NCI-H82 treated with DMSO at 0.1 percent for 48 hours (cell line): Measurements from ENCODE around the gene MYLK4.

Experiments
- DNase-seq: peaks from one replicate; lab custom pipeline; 2025; ENCODE audit not compliant: unreplicated experiment; lab: John Stamatoyannopoulos, UW

The MYLK4 gene

GRCh38 chr6:2750832-2751231, at the start of gene MYLK4:
Gene MYLK4, minus strand, starts transcription at chr6:2750922. Its CDS starts 1,628 bp downstream, at chr6:2749294.
- no peak for DNase-seq

DNA sequence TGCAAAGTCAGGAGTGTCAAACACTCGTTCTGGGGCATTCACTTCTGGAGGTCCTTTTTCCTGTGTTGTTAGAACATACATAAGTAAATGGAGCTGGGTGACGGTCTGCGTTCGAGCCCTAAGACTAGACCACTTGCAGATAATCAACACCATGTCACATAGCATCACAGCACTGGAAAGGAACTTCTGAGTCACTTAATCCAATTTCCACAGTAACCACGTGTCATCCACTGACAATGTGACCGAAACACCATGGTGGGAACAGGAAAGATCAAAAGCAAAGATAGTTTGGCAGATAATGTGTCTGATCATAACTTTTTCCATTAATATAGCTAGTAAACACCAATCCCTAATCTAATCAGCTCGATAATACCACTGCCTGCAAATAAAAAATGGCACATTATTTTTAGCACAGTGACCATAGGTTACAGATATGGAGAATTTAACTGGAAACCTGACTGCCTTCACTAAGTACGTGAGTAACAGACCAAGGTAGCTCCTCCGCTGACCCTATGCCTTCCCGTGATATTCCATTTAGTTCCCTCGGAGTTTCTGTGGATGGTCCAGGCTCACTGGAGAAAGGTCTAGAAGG, 49.3 kb upstream of the MYLK4 start:
- peak; percentile 6 for DNase-seq

DNA sequence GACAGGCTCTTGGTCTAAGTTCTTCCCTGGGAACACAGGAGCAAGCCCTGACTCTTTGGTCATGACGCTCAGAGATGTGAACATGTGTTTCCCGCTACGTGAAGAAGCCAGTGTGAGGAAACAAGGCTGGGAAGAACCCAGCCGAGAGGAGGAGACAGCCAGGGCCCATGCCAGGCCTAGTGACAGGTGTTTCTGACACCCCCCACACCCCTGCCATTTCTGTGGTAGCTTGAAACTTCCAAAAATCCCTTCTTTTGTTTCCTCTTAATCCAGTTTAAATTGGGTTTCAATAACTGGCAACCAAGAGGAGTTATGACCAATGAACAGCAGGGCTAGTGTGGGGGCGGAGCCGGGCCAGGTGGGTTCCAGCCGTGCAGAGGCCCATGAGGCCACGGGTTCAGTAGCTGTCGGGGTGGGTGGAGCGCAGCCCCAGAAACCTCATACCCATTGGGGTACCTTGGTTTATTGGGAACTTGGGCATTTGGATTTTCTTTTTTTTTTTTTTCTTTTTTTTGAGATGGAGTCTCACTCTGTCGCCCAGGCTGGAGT, 47.9 kb upstream of the MYLK4 start:
- DNase-seq, result no peak

- no peak for DNase-seq
Observed at GRCh38 chr6:2797564-2798031, 46.9 kb upstream of the MYLK4 start.

DNA sequence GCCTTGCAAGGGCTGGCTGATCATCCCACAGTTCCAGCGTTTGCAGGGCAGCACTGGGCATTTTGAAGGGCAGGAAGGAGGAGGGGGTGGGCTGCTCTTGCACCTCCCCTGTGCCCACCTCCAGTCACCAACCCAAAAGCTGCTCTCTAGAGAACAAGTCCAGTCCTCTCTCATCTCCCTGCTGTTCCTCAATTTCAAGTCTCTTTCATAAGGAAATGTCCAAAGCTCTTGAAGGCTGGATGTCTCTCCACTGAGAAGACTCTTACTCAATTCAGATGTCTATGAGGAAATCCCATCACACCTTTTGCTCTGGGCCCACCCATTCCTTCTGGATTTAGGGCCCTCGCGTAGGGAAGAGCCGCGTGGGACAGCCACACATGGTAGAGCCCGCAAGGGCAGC, 46.1 kb upstream of the MYLK4 start:
- no peak for DNase-seq

GRCh38 chr6:2795956-2796355, 45.2 kb upstream of the MYLK4 start:
- DNase-seq, result no peak

GRCh38 chr6:2795162-2795561, 44.4 kb upstream of the MYLK4 start:
- DNase-seq, result no peak

- DNase-seq, result no peak
Observed at GRCh38 chr6:2794171-2794730, 43.5 kb upstream of the MYLK4 start.

- no peak for DNase-seq
Observed at GRCh38 chr6:2793534-2794151, 42.9 kb upstream of the MYLK4 start.

GRCh38 chr6:2792330-2793110, 41.8 kb upstream of the MYLK4 start:
- no peak for DNase-seq

- no peak for DNase-seq
Observed at GRCh38 chr6:2791450-2791974, 40.8 kb upstream of the MYLK4 start.

DNA sequence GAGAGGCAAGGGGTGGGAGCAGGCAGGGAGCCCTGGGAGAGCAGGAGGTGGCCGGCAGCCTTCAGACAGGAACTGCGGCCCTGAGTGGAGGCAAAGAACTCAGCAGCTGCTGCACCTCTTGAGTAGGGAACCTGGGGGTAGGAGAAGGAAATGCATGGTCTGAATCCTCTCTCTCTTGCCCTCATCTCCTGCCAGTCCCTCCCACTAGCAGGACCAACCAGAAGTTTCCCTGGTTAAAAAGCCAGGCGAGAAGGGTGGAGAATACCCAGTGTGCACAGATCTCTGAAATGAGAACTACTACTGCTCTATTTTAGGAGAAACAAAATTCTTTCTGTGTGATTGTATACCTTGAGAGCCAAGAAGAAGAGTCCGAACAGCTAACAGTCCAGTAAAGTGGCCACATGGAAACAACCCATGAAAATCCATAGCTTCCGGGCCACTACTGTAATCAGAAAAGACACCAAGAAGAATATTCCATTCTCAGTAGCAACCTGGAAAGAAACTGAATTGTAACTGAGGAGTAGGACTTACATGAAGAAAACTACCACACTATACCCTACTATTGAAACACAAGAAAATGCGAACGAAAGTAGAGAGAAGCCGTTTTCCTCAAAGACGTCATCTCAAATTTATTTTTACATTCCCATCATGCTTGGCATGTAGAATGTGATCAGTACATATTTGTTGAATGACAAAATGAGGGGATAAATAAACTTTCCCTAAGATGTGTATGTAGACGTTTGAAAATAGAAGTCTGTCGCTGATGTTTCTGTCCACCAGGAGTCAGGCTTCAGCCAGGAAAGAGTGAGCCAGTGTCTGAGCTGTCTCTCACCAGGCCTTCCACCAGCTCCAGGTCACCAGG, 40.1 kb upstream of the MYLK4 start:
- peak; percentile 22 for DNase-seq

- DNase-seq, result no peak
Observed at GRCh38 chr6:2786269-2786668, 35.5 kb upstream of the MYLK4 start.

GRCh38 chr6:2784930-2785329, 34.2 kb upstream of the MYLK4 start:
- DNase-seq, result no peak

DNA sequence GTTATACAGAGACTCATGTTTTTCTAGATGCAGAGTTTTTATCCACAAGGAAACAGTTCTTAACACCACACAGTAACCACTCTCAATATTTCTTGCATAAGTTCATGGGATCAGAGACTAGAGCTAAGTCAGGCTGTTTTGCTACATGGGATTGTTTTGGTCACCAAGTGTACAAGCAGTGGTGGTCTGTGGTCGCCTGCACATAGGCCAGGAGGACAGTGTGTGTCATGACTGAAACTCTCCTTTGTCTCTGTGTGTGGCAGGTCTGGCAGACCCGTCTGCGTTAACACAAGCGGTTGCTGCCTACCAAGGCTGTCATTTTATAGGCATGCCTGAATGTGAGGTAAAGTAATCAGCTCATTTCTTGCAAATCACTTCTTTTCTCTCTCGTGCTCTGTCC, 33.3 kb upstream of the MYLK4 start:
- DNase-seq, result no peak

DNA sequence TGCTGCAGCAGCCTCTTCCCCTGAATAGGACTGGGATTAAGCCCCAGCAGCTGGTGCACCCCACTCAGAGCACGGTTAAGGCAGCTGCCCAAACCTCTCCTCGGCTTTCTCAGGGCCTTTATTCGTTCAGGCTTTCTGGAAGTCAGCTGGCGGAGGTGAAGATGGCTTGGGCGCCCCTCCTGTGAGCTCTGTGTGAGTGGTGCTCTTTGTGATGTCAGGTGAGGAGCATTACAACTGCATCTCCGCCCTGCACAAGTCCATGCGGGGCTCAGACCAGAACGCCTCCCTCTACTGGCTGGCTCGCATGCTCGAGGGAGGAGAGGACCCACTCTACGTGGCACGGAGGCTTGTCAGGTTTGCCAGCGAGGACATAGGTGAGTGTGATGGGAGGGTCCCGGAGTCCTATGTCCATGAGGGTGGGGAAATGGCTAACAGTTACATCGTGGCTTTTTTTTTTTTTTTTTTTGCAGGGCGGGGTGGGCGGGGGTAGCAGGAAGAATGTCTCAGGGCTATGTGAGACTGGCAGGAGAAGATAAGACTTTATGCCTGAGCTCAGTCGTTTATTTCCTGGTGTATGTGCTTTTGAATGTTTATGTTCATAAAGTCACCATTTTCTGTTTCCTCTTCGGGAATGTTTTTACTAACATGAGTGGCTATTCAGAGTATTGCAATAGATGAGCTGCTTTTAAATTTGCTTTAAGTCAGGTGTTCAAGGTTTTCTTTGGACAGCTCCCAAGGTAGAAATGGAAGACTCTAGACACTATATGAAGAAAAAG, 32.7 kb upstream of the MYLK4 start:
- no peak for DNase-seq

DNA sequence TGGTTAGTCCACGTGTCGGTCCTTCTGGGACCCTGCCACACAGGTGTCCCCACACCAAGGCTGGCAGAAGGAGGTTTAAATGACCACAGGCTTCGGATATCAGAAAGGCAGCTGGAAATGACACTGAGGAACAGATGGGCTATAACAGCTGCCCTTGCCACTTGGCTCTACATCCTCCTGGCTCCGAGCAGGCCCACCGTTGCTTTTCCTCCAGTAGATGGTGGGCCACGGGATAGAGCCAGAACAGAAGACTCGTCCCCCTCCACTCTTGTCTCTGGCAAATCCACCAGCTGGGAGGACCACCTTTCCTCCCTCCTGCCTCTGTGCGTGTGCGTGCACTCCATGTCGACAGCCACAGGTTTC, 32.1 kb upstream of the MYLK4 start:
- DNase-seq, result peak; percentile 23

DNA sequence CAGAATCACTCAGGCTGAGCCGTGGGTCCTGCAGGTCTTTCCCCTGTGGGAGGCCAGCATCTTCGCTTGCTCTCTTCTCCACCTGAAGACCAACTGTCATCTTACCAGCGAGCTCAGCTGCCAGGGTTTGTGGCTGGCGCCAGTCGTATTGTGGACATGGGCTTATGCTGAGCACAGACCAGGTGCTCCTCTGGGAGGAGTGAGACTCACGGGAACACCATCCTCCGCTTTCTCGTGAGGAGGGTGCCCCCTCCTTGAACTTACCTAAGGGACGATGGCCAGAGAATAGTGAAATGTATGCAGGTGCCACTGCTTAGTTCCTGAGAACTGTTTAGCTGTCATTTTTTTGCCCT, 31.6 kb upstream of the MYLK4 start:
- DNase-seq, result no peak

DNA sequence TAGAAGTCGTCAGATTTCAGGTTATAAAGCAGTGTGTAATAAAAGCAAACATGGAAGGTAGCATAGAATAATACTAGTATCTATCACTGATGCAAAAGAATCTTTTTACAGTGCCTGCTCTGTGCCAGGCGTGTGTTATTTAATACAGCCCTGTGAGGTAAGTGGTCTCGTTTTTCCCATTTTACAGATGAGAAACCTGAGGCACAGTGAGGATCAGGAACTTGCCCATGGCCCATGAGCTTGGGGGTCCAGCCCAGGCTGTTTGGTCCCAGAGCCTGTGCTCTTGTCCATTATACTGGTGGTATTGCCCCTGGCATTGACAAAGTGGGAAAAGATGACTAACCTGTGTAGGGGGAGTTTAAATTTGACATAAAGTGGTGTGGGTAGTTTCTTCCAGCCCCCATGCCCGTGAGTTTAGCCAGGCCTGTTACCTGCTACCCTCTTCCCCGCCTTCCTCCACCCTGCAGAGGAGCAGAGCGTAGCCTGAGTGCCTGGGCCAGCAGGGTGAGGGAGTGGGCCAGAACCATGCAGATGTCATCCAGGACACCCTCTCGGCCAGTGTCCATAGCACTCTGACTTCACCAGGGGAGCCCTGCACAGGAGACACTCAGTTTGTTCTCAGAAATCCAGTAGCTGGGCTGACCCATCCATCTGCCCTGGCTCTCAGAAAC, 31.1 kb upstream of the MYLK4 start:
- DNase-seq, result no peak
